H1 (cell line): ENCODE measurements around the gene PRR30. TPM values are rescaled to one million over a fixed set of nuclear protein-coding genes. Genes with fewer than 3 reads are reported as not detected.

ENCODE experiments used
- ASH2L ChIP-seq: fragments of 200-600, 300-600 bp; sonication (generic); IDR thresholded peaks from one replicate; pipeline ENCODE4 v1.7.1; 2017; ENCODE audit warnings: low read length
- CBX8 ChIP-seq: fragments of 300-800, 300-1000 bp; sonication (generic); IDR thresholded peaks from 2 replicates; pipeline ENCODE4 v1.7.1; 2016; ENCODE audit warnings: low read depth, low read length, borderline replicate concordance
- CTCF ChIP-seq, 3 experiments: IDR thresholded peaks; 1 replicate in 2 of 3; 2 replicates in 1 of 3; pipeline versions ENCODE4 v1.5.1 to v1.6.1; 2011; ENCODE audit warnings: low read length in 3 of 3, mild to moderate bottlenecking in 3 of 3, inconsistent platforms in 2 of 3, low read depth in 1 of 3, moderate library complexity in 1 of 3; ENCODE audit not compliant: insufficient read depth in 1 of 3; ENCODE audit errors: control extremely low read depth in 1 of 3
- TBP ChIP-seq: IDR thresholded peaks from 2 replicates; pipeline ENCODE4 v1.6.1; 2011; ENCODE audit warnings: low read depth, low read length, improper control_type of control experiment
- USF2 ChIP-seq: IDR thresholded peaks from 2 replicates; pipeline ENCODE4 v1.6.1; 2011; ENCODE audit warnings: low read length, improper control_type of control experiment
- polyA plus RNA-seq, 7 experiments: library from polyadenylated mRNA; depleted of rRNA in 3 of 7; stranded (reverse) in 5 of 7; unstranded in 2 of 7; fragments of >200 nt in 5 of 7; fragments of 200-250 nt in 2 of 7; gene quantifications; 1 replicate in 5 of 7; 2 replicates in 1 of 7; 4 replicates in 1 of 7; pipeline versions ENCODE4 v1.2.1 to v1.2.3, GENCODE V29; 2011 to 2013; ENCODE audit warnings: missing spikeins in 2 of 7, mixed read lengths in 2 of 7
- total RNA-seq: library from RNA; stranded (reverse); fragmentation: NEBNext Ultra II Directional; extraction: Animal tissue kit (Norgen Biotek cat#: 25700); gene quantifications from 2 replicates; pipeline ENCODE4 v1.2.1, GENCODE V29; 2021

The PRR30 gene
- total and polyA plus RNA-seq, 2 of the 8 experiments (the other 6 are each of a cell fraction or from before 2014, with no cell fraction given), result not detected

- TF ChIP-seq CTCF (IDR thresholded peaks at IDR 0.05; ENCODE audit: control extremely low read depth in 1 of 3, insufficient read depth in 1 of 3, low read depth in 1 of 3, low read length in 3 of 3), result no peak
- no peak for TF ChIP-seq USF2
- no peak for TF ChIP-seq ASH2L
- no peak for TF ChIP-seq TBP
- TF ChIP-seq CBX8, result no peak
These were observed 19.3 kb upstream of the PRR30 start (continued) for GRCh38 chr2:27158468-27158867.
